ENCODE results near the gene ZSCAN29. TPM values are rescaled to one million over a fixed set of nuclear protein-coding genes. Genes with fewer than 3 reads are reported as not detected.
A peak's percentile ranks its signal among the peaks of the same experiment; 100 is the strongest.
"Not testable (repeated sequence)": the region's sequence is repeated elsewhere in the genome, so short reads cannot be mapped to it uniquely, and the experiment has no call there.

Gene ZSCAN29
- polyA plus RNA-seq (ENCODE audit: insufficient read length), result 14.4 TPM

DNA sequence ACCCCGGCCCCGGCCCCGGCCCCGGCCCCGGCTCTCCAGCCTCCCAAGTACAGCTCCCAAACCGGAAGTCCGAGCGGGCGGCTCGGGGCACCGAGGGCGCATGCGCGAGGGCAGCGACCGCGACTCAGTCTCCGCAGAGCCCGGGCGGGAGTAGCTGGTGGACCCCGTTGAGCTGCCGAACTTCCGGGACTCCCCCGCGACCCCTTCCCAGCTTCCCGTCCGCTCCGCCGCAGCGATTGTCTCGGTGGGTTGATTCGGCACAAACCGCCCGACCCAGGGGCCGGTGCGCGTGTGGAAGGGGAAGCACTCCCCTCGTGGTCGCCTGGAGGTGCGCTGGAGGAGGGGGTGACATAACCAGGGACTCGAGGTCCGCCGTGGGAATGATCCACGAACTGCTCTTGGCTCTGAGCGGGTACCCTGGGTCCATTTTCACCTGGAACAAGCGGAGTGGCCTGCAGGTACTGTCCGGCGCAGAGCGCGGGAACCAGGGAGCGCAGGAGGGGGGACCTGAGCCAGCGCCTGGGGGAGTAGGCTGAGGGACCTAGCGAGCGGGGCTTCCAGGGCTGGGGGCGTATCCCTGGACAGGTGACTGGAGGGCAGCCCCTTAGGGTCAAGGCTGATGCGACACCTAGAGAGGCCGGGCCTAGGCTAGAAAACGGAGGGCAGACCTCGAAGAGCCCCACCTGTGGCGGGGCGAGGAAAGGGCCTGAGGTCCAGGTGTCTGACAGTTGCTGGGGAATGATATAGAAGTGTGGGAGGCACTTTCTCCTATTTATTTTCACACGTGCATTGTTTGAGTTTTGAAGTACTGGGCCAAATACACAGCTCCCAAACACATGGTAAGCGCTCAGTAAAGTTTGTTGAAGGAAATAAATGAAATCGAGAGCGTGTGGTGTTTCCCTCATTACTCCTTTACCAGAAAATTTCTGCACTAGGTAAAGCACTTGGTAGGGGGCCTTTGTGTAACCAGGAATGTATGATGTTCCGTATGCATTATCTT, at the start of gene ZSCAN29, which contains the start of gene TUBGCP4:
Gene ZSCAN29 (minus strand): TSS at position 69 of the 1,000 bp plus-strand sequence. CDS start 1,130 bp downstream, outside the sequence.
Gene TUBGCP4 (plus strand): TSS at position 127 of the 1,000 bp plus-strand sequence. CDS start 254 bp downstream, at position 381.
- DNase-seq (ENCODE audit: low read depth), result peak; percentile 17

DNA sequence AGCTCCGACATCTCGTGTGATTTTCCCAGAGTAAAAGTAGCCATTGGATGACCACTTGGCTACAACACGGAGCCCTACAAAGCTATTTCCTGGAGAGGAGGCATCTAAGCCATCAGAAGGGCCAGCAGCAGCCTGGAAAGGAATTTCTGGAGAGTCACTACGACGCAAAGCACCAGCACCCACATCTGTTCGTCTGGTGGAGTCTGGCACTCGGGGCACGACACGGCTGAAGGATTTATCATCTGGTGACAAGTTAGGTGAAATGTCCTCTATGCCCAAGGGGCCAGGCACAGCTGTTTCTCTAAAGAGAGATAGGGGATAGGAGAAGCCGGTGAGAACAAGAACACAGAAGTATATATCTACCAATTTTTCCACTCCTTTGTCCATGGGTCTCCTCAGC, 49.6 kb upstream of the ZSCAN29 start:
- DNase-seq (ENCODE audit: low read depth), result no peak

DNA sequence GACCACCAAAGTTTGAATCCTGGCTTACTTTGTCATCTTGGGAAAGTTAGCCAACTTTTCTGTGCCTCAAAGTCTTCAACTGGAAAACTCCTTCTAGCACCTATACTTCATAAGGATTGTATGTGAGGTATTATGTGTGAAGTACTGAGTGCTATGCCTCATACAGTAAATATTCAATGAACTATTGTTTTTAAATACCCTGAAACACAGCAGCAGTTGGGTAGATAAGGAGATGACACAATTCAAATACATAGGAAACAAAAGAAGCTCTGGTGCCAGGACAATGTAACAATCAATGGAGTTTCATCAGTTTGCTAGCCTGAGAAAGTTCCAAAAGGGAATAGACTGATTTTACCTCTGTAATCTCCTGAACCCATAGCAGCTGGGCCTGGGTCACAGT, 43.4 kb upstream of the ZSCAN29 start:
- no peak for DNase-seq (ENCODE audit: low read depth)

GRCh38 chr15:43412096-43412495, 41.3 kb upstream of the ZSCAN29 start:
- no peak for DNase-seq (ENCODE audit: low read depth)

DNA sequence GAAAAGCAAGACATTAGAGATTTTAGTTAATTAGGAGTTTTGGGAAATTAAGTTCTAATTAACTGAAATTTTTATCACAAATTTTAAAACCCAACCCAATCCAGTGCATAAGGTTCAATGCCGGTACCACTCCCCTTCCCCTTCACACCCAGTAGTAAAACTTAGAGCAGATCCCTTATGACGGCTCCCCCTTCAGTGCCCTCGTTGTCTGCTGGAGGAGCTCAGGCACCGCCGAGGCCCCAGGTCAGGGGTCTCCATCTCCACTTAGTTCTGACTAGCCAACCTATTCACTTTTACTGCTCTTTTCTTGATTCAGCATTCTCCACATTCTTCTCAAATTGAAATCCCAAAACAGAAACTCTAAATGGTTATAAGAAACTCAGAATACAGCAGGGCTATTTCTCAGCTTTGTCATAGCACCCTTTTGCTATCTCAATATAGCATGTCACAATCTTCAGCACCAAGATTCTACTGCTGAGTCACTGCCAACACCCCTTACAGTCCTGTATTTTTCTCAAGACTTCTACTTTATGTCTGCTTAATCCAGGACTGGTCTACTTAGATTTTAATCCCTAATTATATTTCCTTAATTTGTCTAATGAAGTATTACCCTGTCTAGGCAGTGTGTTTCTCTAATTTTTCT, 39.9 kb upstream of the ZSCAN29 start:
- DNase-seq (ENCODE audit: low read depth), result no peak

- DNase-seq (ENCODE audit: low read depth), result no peak
These were observed 37.9 kb upstream of the ZSCAN29 start for GRCh38 chr15:43408789-43409188.

DNA sequence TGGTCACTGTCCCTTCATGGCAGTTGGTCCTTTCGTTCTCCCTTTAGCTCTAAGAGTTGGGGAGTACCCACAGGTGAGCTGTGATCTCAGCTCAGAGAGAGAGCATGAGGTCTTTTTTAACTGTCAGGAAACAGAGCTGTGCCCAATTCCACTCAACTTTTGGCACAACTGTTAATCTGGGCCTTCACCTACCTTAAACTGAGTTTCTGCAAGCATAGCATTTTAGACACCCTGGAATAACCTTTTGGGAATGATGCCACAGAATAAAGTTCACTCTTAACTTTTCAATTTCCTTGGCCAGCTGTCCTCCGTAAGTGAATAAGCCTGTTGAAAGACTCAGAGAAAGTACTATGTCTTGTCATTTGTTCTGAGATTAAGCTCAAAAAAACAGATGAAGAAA, 36.0 kb upstream of the ZSCAN29 start:
- DNase-seq (ENCODE audit: low read depth), result no peak

- no peak for DNase-seq (ENCODE audit: low read depth)
These were observed 35.3 kb upstream of the ZSCAN29 start for GRCh38 chr15:43406189-43406588.

GRCh38 chr15:43404130-43404529, 33.3 kb upstream of the ZSCAN29 start:
- no peak for DNase-seq (ENCODE audit: low read depth)

DNA sequence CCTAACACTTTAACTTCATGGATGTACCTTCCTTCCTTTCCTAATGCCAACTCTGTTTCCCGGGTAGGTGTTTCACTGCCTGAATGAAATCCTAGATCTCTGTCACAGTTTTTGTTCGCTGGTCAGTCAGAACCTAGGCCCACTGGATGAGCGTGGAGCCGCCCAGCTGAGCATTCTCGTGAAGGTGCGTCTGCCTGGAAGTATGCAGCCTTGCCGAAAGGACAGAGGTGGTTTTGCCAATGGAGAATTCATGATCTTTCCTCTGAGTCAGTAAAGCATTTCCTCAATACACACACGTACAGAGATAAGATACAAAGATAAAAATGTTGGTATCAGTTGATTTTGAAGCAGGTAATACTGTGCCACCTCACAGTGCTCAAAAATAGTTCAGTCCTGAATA, 32.8 kb upstream of the ZSCAN29 start:
- DNase-seq (ENCODE audit: low read depth), result no peak

DNA sequence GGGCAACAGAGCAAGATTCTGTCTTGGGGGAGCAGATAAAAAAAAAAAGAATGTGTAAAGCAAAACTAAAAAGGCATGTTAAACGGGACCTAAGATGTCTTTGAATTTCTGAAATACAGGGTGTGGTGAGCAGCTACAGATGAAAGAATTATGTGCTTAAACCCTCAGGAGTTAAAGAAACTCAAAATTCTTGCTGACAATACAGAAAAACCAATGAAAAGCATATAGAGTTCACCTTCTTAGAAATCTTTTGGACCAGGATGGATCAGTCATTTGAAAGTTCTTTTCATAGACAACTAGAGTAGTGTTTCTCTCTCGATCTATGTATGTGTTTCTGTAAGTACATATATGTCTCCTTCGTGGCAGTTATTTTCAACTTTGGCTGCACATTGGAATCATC, 31.4 kb upstream of the ZSCAN29 start:
- DNase-seq (ENCODE audit: low read depth), result no peak

DNA sequence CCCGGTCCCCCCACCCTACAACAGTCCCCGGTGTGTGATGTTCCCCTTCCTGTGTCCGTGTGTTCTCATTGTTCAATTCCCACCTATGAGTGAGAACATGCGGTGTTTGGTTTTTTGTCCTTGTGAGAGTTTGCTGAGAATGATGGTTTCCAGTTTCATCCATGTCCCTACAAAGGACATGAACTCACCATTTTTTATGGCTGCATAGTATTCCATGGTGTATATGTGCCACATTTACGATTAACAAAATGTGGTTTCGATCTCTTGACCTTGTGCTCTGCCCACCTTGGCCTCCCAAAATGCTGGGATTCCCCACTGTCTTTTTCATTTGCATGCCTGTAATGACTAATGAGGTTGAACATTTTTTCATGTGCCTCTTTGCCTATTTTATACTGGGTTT, 22.7 kb upstream of the ZSCAN29 start:
- DNase-seq (ENCODE audit: low read depth), result not testable (repeated sequence)

DNA sequence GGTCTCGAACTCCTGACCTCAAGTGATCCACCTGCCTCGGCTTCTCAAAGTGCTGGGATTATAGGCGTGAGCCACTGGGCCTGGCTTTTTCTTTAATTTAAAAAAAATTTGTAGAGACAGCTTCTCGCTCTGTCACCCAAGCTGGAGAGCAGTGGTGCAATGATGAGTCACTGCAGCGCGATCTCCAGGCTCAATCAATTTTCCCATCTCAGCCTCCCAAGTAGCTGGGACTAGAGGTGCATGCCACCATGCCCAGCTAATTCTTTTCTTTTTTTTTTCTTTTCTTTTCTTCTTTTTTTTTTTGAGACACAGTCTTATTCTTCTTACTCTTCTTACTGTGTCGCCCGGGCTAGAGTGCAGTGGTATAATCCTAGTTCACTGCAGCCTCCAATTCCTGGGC, 19.9 kb upstream of the ZSCAN29 start:
- no peak for DNase-seq (ENCODE audit: low read depth)

GRCh38 chr15:43383070-43383469, 12.2 kb upstream of the ZSCAN29 start:
- no peak for DNase-seq (ENCODE audit: low read depth)

- DNase-seq (ENCODE audit: low read depth), result no peak
These were observed 11.5 kb upstream of the ZSCAN29 start for GRCh38 chr15:43382310-43382709.

GRCh38 chr15:43378601-43379000, 7.8 kb upstream of the ZSCAN29 start:
- no peak for DNase-seq (ENCODE audit: low read depth)

DNA sequence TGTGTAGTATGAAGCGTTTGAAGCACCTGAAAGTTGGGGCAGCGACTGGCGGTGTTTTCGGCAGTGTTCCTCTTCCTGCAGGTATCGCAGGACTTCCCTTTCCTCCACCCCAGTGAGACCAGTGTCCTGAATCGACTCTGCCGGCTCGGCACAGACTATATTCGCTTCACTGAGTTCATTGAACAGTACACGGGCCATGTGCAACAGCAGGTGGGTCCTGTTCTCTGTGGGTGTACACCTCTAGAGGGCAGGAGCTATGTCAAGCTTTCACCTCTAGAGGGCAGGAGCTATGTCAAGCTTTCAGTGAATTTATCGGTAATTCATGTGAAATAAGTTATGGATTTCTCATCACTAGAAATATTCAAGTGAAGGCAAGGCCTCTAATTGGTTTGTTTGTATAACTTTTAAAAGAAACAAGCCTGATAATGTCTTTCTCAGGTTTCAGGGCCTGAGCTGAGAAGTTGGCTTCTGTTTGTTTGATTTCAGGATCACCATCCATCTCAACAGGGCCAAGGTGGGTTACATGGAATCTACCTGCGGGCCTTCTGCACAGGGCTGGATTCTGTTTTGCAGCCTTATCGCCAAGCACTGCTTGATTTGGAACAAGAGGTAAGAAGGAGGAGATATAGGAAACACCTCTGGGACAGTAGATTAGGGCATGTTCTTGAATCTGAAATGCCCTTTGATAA, 5.3 kb upstream of the ZSCAN29 start:
- DNase-seq (ENCODE audit: low read depth), result no peak

DNA sequence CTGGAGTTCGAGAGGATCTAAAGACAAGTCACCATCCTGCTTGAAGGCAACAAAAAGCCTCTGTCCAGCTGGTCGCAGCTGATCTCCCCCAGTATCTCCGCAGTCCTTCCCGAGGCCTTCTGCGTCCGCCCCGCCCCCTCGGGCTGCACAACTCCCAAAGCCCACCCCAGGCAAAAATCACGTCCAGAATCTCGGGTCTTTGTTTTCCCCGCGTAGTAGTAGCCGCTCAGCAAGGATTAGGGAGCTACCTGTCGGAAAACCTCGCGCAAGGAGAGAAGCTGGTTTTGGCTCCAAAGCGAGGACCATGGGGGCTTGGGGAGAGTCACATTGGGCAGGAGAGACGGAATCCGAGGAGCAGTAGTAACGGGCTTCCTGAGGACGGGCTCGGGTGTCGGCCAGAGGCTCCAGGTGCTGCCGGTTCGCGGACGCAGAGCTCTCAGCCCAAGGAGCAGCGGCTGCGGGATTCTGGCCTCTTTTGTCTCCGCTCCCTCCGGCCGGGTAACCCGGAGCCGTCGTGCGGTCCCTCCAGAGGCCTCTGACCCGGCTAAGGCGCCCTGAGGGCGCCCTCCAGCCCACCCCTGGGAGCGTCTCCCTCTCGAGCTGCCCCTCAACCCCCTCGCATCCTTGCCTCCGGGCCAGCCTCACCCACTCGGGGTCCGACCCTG, 401 bp downstream of the ZSCAN29 start:
- DNase-seq (ENCODE audit: low read depth), result no peak

- DNase-seq (ENCODE audit: low read depth), result no peak
These were observed 9.4 kb downstream of the ZSCAN29 start for GRCh38 chr15:43361313-43361903.

- no peak for DNase-seq (ENCODE audit: low read depth)
These were observed 10.0 kb downstream of the ZSCAN29 start for GRCh38 chr15:43360821-43361220.

Measured in forelimb muscle (tissue), 1 donor.